Adrenal gland (tissue), 5 donors: ENCODE results near the gene TRAF3IP3.

Source experiments
- CTCF ChIP-seq, 6 experiments: fragments of 450-650 bp in 4 of 6; fragments of 200-600 bp in 2 of 6; sonication (generic) in 1 of 6; IDR thresholded peaks; 1 replicate in 5 of 6; 2 replicates in 1 of 6; pipeline versions ENCODE4 v1.5.1 to v1.8.0; 2016 to 2021; ENCODE audit warnings: antibody characterized with exemption in 6 of 6, mild to moderate bottlenecking in 2 of 6, moderate library complexity in 1 of 6
- POLR2A ChIP-seq, 2 donors: fragments of 450-650 bp; IDR thresholded peaks; one replicate each; pipeline ENCODE4 v1.6.1; 2017; ENCODE audit warnings: antibody characterized with exemption in 2 of 2, mild to moderate bottlenecking in 2 of 2, moderate library complexity in 1 of 2
- donor health status: DM: no; HTN: no; CAD: no.

- no peak for TF ChIP-seq CTCF (IDR thresholded peaks at IDR 0.05)
- TF ChIP-seq POLR2A (IDR thresholded peaks at IDR 0.05), result no peak
Observed at GRCh38 chr1:209717818-209718217, 38.0 kb upstream of the TRAF3IP3 start.
